Calu3 (cell line): ENCODE results near the gene FAS. TPM values are rescaled to one million over a fixed set of nuclear protein-coding genes. Genes with fewer than 3 reads are reported as not detected.

Experiments used
- BruUV-seq: library from RNA; stranded (reverse); fragments of 400-500 nt; replicated peaks from 2 replicates; lab custom pipeline; 2021; lab: Mats Ljungman, UMichigan
- CTCF ChIA-PET: fragments of 300-600 bp; sonication (Branson Sonifier 250); formaldehyde crosslinking; loops from one replicate; lab custom pipeline; 2022; ENCODE audit warnings: antibody characterized with exemption; lab: Charles Lee
- DNase-seq: peaks from one replicate; pipeline ENCODE4 v3.0.0; 2022
- H3K27ac Mint-ChIP-seq: one replicate; pipeline ENCODE4 v1.8.0; 2022; ENCODE audit warnings: mixed read lengths; ENCODE audit not compliant: unreplicated experiment
- H3K27me3 Mint-ChIP-seq: one replicate; pipeline ENCODE4 v1.8.0; 2022; ENCODE audit warnings: mixed read lengths; ENCODE audit not compliant: unreplicated experiment
- H3K36me3 Mint-ChIP-seq: one replicate; pipeline ENCODE4 v1.8.0; 2022; ENCODE audit warnings: mild to moderate bottlenecking, moderate library complexity, mixed read lengths; ENCODE audit not compliant: insufficient read depth, unreplicated experiment
- H3K4me1 Mint-ChIP-seq: one replicate; pipeline ENCODE4 v1.8.0; 2022; ENCODE audit warnings: mild to moderate bottlenecking, low read depth, mixed read lengths; ENCODE audit not compliant: unreplicated experiment
- H3K4me3 Mint-ChIP-seq: one replicate; pipeline ENCODE4 v1.8.0; 2022; ENCODE audit warnings: mild to moderate bottlenecking, low read depth, moderate library complexity, mixed read lengths; ENCODE audit not compliant: unreplicated experiment
- H3K9me3 Mint-ChIP-seq: one replicate; pipeline ENCODE4 v1.8.0; 2022; ENCODE audit warnings: low read depth, mixed read lengths; ENCODE audit not compliant: unreplicated experiment
- intact Hi-C: fragments of 100-400 bp; cut with micrococcal nuclease; formaldehyde crosslinking; loops from one replicate; pipeline ENCODE4 v1.10.0; 2022; ENCODE audit not compliant: unreplicated experiment
- total RNA-seq: library from RNA; stranded (reverse); gene quantifications from 2 replicates; pipeline ENCODE4 v1.2.3, GENCODE V29; 2022
- TF ChIP-seq, protein P1 (sequence below): fragments of 200-600 bp; IDR thresholded peaks from one replicate; pipeline ENCODE4 v1.8.0; 2022; ENCODE audit warnings: antibody characterized with exemption; ENCODE audit not compliant: unreplicated experiment

FAS gene
- total RNA-seq, 1 experiment from 2014 or later = 3.1 TPM

DNA sequence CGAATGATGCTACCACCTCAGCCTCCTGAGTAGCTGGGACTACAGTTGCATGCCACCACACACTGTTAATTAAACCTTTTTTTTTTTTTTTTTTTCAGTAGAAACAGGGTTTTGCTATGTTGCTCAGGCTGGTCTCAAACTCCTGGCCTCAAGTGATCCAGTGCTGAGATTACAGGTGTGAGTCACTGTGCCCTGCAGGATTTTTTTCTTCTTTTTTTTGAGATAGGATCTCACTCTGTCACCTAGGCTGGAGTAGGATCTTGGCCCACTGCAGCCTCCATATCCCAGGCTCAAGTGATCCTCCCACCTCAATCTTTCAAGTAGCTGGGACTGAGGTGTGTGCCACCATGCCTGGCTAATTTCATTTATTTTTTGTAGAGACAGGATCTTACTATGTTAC is 44.4 kb upstream of the FAS start:
- H3K9me3 Mint-ChIP-seq = no peaks in the 10 kb centered on the region
- intact Hi-C loops = no loop called here
- H3K27ac Mint-ChIP-seq = no peak overlapping the region
- H3K36me3 Mint-ChIP-seq = no peaks in the 10 kb centered on the region
- no peaks in the 10 kb centered on the region for H3K4me1 Mint-ChIP-seq
- no TSS peak for BruUV-seq
- no peak for DNase-seq
- TF ChIP-seq, protein P1, sequence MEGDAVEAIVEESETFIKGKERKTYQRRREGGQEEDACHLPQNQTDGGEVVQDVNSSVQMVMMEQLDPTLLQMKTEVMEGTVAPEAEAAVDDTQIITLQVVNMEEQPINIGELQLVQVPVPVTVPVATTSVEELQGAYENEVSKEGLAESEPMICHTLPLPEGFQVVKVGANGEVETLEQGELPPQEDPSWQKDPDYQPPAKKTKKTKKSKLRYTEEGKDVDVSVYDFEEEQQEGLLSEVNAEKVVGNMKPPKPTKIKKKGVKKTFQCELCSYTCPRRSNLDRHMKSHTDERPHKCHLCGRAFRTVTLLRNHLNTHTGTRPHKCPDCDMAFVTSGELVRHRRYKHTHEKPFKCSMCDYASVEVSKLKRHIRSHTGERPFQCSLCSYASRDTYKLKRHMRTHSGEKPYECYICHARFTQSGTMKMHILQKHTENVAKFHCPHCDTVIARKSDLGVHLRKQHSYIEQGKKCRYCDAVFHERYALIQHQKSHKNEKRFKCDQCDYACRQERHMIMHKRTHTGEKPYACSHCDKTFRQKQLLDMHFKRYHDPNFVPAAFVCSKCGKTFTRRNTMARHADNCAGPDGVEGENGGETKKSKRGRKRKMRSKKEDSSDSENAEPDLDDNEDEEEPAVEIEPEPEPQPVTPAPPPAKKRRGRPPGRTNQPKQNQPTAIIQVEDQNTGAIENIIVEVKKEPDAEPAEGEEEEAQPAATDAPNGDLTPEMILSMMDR = no peak
- no peaks in the 10 kb centered on the region for H3K27me3 Mint-ChIP-seq
- no peak overlapping the region for H3K4me3 Mint-ChIP-seq
- CTCF ChIA-PET = interaction anchor here (0.7 to 0.8 kb wide), 3 partner anchors 26 to 779 kb away, joined by 4 to 6 read pairs (median 4); no protein-coding TSS in a partner anchor

DNA sequence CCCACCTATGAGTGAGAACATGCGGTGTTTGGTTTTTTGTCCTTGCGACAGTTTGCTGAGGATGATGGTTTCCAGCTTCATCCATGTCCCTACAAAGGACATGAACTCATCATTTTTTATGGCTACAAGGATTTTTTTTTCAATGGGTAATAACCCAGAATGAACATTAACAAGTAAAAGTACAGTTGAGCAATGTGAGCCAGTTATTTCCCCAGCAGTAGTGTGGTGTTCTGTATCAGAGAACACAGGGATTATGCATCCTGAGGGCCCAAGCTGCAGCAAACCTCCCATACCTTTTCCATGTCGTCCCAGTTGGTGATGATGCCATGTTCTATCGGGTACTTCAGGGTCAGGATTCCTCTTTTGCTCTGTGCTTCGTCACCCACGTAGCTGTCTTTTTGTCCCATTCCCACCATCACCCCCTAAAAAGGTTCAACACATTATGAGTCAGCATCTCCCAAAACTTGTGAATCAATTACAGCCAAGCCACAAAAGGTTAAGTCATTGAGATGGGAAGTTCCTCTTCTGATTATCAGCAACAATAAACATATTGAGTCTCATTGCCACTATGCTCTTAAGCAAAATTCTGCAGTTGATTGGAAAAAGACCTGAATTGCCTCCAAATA is 43.5 kb upstream of the FAS start:
- H3K4me3 Mint-ChIP-seq = no peak overlapping the region
- H3K27me3 Mint-ChIP-seq = no peaks in the 10 kb centered on the region
- no peak for DNase-seq
- CTCF ChIA-PET = interaction anchor here (0.8 kb wide), 1 partner anchor 780 kb away, joined by 6 read pairs; no protein-coding TSS in a partner anchor
- no peaks in the 10 kb centered on the region for H3K4me1 Mint-ChIP-seq
- TF ChIP-seq, protein P1 = no peak
- intact Hi-C loops = no loop called here
- H3K9me3 Mint-ChIP-seq = no peaks in the 10 kb centered on the region
- H3K36me3 Mint-ChIP-seq = no peaks in the 10 kb centered on the region
- no peak overlapping the region for H3K27ac Mint-ChIP-seq
- BruUV-seq = no TSS peak

GRCh38 chr10:88949051-88949450 is 41.5 kb upstream of the FAS start:
- DNase-seq = no peak
- TF ChIP-seq, protein P1 = no peak
- no peaks in the 10 kb centered on the region for H3K4me1 Mint-ChIP-seq
- CTCF ChIA-PET = no interaction called here
- H3K27me3 Mint-ChIP-seq = no peaks in the 10 kb centered on the region
- H3K36me3 Mint-ChIP-seq = no peaks in the 10 kb centered on the region
- intact Hi-C loops = no loop called here
- H3K4me3 Mint-ChIP-seq = no peak overlapping the region
- H3K9me3 Mint-ChIP-seq = no peaks in the 10 kb centered on the region
- BruUV-seq = no TSS peak
- H3K27ac Mint-ChIP-seq = no peak overlapping the region

DNA sequence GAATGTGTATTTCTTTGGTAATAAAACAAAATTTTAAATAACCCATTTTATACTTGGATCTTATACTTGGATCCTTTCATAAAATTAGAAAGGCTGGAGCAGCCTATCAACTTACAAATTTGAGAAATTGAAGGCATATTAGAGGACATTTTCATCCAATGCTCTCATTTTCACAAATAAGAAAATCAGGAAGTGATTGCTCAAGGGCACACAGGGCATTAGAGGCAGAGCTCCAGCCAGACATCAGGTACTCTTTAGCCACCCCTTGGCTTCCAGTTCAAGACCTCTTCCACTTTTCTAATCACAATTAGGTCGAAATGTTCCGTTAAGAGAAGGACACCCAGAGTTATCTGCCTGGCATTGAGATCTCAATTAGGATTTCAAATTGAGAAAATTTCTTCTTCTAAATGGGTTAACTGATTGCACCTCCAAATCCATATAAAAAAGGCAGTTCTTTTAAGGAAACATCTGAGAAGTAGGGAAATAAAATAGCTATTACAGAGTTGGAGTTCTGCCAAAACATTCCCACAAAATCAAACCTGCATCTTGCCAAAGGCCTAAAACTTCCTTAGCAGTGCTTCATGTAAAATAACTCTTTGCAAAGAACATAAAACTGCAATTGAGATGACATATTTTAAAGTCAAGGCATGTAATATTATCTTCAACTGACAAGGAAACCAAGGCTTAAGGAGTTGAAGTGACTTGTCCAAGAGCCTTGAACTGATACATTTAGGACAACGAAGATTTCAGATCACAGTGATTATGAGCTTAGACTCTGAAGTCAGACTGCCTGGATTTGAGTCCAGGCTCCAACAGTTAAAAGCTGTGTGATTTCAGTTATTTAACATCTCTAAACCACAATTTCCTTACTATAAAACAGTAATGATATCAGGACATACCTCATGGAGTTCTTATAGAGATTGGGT is 40.4 kb upstream of the FAS start:
- BruUV-seq = no TSS peak
- intact Hi-C loops = no loop called here
- TF ChIP-seq, protein P1 = no peak
- no peaks in the 10 kb centered on the region for H3K27me3 Mint-ChIP-seq
- DNase-seq = no peak
- CTCF ChIA-PET = no interaction called here
- H3K36me3 Mint-ChIP-seq = no peaks in the 10 kb centered on the region
- H3K9me3 Mint-ChIP-seq = no peaks in the 10 kb centered on the region
- no peaks in the 10 kb centered on the region for H3K4me1 Mint-ChIP-seq
- H3K4me3 Mint-ChIP-seq = no peak overlapping the region
- no peak overlapping the region for H3K27ac Mint-ChIP-seq
